Measurements from ENCODE around the gene RLN2. TPM values are rescaled to one million over a fixed set of nuclear protein-coding genes. Genes with fewer than 3 reads are reported as not detected.

Gene RLN2, protein sequence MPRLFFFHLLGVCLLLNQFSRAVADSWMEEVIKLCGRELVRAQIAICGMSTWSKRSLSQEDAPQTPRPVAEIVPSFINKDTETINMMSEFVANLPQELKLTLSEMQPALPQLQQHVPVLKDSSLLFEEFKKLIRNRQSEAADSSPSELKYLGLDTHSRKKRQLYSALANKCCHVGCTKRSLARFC
- 0.21 to 0.52 TPM (median 0.28 TPM) in 3 of 5 replicates, not detected in the others for total RNA-seq (2022; extraction: Qiagen RNA extraction)

DNA sequence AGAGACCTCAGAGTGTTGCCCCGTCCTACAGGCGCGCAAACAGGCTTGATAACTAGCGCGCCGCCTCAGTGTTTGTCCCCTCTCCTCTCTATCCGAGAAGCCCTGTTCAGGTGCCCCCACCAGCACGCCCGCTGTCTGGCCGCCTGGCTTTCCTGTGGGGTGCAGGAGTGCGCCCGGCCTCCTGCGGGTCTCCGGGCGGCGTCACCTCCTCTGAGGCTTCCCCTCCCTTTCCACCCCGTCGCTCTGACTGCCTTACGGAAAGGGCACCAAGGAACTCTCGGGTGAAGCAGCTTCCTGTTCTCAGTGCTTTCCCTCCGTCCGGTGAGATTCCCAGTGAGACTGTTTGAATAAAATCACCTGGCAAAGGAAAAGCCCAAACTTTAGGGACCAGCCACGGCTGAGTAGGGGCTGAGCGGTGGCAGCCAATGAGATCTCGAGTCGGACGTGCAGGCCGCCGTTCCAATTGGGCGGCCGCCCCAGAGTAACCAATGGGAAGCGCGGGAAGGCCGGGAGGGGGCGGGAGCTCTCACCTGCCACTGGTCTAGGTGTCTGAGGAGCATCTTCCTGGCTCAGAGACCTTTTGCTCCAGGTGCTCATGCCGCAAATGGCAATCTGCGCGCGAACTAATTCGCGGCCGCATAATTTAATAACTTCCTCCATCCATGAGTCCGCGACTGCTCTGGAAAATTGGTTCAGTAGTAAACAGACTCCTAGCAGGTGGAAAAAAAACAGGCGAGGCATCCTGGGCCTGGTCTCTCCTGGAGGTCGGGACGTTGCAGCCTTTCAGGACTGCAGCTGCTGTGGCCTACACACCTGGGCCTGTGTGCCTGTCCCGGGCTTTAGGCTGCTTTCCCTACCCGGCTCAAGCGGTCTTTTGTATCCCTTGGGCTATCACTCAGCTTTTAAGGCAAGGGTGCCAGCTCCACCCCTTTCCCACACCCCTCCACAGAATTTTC, at the start of gene RLN2:
TSS of gene RLN2 (minus strand) at position 877 of the 956 bp plus-strand sequence. CDS start at position 741, 136 bp downstream.

DNA sequence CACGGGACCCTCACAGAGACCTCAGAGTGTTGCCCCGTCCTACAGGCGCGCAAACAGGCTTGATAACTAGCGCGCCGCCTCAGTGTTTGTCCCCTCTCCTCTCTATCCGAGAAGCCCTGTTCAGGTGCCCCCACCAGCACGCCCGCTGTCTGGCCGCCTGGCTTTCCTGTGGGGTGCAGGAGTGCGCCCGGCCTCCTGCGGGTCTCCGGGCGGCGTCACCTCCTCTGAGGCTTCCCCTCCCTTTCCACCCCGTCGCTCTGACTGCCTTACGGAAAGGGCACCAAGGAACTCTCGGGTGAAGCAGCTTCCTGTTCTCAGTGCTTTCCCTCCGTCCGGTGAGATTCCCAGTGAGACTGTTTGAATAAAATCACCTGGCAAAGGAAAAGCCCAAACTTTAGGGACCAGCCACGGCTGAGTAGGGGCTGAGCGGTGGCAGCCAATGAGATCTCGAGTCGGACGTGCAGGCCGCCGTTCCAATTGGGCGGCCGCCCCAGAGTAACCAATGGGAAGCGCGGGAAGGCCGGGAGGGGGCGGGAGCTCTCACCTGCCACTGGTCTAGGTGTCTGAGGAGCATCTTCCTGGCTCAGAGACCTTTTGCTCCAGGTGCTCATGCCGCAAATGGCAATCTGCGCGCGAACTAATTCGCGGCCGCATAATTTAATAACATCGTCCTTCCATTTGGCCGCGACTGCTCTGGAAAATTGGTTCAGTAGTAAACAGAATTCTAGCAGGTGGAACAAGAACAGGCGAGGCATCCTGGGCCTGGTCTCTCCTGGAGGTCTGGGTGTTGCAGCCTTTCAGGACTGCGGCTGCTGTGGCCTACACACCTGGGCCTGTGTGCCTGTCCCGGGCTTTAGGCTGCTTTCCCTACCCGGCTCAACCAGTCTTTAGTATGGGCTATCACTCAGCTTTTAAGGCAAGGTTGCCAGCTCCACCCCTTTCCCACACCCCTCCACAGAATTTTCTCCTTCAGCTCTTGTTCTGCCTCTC, 34.8 kb upstream of the RLN2 start, which contains the start of gene RLN1:
TSS of gene RLN1 (minus strand) at position 885 of the 990 bp plus-strand sequence. CDS start at position 755, 130 bp downstream.

Other genes starting within 250 kb of the RLN2 start
- gene INSL6, start 119.1 kb downstream of the RLN2 start, total RNA-seq (2022; extraction: Qiagen RNA extraction) = not detected in 5 replicates
- gene INSL4, start 73.3 kb downstream of the RLN2 start, total RNA-seq (2022; extraction: Qiagen RNA extraction) = 13.9 to 20.2 TPM (median 15.8 TPM) in 5 replicates
- gene RLN1, start 35.2 kb upstream of the RLN2 start, total RNA-seq (2022; extraction: Qiagen RNA extraction) = 0.20 TPM in 1 of 5 replicates, not detected in the others
- gene PLGRKT, start 133.2 kb upstream of the RLN2 start, total RNA-seq (2022; extraction: Qiagen RNA extraction) = 19.2 to 28.2 TPM (median 23.7 TPM) in 5 replicates
- 1.4 to 2.3 TPM (median 1.6 TPM) in 5 replicates for gene CD274, start 145.8 kb upstream of the RLN2 start, total RNA-seq (2022; extraction: Qiagen RNA extraction)
- gene PDCD1LG2, start 205.8 kb upstream of the RLN2 start, total RNA-seq (2022; extraction: Qiagen RNA extraction) = 0.16 to 0.29 TPM (median 0.19 TPM) in 5 replicates

All from A549 treated with Mapracorat at 1 μM for 4 hours (cell line).